GM19463 (cell line): ENCODE measurements around the gene DCTD.

Experiments
- ATAC-seq: cut with Tn5 transposase; IDR thresholded peaks from one replicate; pipeline ENCODE4 v1.9.1; 2021; ENCODE audit warnings: mild to moderate bottlenecking, moderate library complexity; ENCODE audit not compliant: unreplicated experiment

DCTD gene

DNA sequence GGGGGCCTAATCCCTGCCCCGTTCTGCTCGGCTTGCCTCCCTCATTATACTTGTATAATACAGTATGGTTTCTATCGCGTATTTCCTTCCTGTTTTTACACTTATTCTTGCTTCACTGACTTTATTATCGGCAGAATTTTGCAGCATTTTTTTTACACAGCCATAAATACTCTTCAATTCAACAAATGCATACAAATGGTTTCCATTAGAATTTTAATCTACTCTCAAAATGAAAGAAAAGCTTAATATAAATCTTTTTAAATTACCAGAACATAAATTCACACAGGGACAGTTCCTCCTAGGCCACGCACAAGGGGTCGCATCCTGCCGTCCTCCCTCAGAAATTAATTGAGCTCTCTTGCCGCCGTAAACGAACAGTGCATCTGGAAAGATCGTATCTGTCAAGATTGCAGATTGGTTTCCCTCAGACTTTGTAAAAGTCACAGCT, 42.9 kb downstream of the DCTD start:
- no peak for ATAC-seq

DNA sequence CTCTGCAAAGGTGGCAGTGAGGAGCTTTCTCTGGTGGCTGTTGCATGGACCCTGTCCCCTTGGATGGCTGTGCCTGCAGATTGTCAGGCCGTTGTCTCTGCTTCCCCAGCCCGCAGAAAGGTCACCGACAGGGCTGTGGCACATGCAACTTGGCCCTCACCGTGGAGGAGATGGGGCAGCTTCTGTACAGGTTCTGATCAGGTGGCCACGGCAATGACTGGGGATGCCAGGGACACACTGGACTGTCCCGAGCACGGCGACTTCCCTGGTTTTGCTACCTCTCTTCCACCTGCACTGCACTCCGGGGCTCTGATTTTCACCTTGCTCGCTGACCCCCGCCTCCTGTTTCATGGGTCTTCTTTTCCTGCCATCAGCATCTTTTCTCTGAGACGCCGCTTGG, 43.5 kb downstream of the DCTD start:
- no peak for ATAC-seq

DNA sequence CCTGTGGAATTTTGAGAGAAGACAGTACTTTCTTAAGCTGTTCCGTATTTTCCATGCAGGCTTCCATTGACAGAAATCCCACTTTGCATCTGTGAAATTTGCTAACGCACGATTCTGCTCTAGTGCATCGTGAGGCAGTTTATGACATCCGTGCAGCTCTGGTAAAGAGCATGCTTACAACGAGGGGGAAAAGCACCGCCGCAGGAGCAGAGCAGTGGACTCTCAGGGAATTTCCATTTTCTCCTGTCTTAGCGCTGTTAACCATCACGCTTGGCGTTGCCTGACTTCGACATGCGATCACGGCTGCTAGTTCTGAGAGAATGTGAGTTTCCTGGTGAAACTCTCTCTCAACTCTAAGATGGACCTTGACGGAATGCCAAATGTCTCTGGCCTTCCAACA, 43.9 kb downstream of the DCTD start:
- ATAC-seq, result no peak

DNA sequence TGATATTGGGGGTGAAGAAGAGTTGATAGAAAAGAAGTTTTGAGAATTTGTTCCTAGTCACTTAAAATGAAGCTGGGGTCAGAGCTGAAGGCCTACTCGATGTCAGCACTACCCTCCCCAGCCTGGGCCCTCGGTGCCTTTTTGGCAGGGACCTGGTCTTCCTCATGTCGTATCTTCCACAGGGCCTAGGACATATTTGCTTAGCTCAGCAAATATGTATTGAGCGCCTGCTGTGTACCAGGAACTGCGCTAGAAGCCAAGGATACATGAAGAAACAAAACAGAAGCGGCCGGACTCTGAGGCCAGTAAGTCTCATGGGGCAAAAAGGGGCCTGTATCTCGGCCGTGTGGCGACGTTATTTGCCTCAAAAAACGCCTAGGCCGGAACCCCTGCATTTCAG, 44.3 kb downstream of the DCTD start:
- no peak for ATAC-seq

DNA sequence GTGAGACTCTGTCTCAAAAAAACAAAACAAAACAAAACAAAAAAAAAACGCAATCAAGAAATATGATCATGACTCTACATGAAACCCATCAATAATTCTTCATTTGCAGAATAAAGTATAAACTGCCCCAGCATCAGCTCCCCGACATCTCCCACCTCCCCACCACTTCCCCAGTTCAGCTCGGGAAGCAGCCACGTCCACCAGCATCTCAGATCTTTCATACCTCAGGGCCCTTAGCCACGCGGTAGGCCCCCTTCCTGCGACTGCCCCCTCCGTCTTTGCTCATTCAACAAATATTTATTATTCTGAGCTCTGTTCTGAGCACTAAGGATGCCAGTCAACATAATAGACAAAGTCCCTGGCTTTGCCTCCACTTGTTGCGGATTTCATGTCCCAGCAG, 45.6 kb downstream of the DCTD start:
- no peak for ATAC-seq

DNA sequence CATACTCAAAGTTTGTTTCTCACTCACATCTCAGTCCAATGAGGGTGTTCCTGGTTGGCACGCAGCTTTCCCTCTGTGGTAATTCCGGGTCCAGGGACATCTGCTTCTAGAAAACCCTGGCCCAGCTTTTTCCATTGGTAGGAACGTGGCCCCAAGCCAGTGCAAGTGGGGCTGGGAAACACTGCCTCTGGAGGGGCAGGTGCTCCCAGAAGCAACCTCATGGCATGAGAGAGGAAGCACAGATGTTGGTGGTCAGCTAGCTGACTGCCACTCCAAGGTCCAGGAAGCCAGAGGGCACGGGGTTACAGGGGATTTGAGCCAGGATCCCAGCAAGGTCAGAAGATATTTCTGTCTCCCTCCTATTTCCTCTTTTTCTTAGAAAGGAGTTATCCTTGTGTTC, 47.5 kb downstream of the DCTD start:
- no peak for ATAC-seq

DNA sequence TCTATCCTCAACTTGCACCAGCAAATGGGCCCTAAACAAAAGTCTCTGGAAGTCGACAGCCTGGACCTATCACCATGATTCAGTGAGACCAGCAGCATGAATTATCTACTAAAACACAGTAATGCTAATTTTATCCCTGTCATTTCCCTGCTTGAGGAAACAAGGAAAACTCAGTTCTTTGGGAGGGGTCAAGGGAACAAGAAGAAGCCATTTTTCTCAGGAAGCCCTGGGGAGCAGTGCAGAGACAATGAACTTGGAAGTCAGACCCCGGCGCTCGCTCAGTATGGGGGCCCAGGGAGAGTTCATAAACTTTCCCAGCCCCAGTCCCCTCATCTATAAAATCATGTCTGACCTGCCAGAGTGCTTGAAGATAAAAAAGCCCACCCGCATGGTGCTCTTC, 50.4 kb downstream of the DCTD start:
- no peak for ATAC-seq

DNA sequence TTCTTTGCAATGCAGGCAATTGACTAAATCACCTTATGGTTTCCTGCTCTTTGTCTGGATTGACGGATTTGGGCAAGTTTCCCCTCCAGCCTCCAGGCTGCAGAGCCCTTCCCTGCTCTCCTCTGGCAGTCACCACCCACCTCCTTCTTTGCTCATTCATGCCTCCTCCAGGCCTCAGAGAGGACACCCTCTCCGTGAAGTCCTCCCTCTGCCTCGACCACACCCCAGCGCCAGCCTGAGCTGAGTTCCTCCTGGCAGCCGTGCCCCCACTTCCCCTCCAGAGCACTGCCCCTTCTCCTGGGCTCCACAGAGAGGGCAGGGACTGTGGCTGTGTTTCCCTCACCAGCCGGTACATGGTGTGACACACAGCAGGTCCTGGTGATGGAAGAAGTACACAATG, 53.7 kb downstream of the DCTD start:
- no peak for ATAC-seq

DNA sequence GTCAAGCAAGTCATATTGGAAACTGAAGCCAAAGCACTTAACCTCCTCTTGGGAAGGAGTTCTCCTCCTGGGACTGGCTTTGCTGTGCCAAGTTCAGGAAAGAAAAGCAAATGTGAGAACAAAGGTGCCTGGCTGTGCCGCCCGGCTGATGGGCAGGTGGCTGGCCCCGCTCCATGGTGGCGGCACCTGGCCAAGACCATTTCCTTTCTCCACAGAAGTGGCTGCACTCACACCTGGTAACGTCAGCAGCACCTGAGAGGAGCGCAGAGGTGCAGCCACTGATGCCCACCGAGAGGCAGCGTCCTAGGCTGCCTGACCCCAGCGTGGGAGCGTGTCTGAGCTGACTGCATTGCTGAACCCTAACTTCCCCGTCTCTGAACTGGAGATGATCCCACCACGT, 54.3 kb downstream of the DCTD start:
- no peak for ATAC-seq

DNA sequence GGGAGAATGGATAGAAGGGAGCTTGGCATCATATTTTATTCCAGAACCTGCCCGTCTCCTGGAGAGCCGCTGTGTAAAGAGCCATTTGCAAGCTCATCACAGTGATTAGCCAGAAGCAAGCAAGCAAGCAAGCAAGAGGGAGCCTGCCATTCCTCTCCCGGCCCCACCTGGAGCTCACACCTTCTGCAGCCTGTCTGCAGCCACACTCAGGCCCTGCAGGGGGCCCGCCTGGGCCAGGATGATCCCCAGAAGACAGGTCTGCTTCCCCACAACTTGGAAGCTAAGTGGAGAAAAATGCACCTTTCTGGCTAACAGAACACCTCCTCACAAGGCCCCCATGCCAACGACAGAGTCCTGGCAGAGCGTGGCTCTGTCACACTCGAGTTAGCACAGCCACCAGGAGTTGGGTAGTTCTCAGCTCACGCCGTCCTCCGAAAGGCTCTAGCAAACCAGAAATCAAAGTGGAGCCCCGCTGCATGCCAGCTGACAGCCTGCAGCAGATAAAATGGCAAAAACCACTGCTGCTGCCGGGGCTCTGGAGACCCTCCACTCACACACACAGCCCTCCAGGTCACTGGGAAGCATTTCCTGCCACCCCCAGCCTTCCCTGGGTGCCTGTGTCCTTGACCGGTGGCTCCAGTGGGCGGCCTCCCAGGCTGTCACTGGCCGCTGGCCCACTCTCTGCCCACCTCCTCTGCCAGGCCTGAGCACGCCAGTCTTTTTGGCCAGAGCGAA, 54.9 kb downstream of the DCTD start:
- ATAC-seq, result no peak

DNA sequence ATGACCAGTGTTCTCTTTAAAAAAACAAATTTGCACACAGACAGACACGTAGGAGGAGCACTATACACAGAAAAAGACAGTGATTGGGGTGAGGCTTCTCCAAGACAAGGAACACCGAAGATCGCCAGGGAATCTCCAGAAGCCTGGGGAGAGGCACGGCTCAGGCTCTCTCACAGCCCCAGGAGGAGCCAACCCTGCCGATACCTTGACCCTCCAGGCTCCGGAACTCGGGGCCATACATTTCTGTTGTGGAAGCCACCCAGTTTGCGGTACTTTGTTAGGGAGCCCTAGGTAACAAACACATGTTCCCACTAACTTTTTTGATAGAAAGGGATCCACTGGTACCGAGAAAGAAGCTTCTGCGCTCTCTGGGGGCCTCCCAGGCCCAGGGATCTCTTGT, 55.8 kb downstream of the DCTD start:
- no peak for ATAC-seq

DNA sequence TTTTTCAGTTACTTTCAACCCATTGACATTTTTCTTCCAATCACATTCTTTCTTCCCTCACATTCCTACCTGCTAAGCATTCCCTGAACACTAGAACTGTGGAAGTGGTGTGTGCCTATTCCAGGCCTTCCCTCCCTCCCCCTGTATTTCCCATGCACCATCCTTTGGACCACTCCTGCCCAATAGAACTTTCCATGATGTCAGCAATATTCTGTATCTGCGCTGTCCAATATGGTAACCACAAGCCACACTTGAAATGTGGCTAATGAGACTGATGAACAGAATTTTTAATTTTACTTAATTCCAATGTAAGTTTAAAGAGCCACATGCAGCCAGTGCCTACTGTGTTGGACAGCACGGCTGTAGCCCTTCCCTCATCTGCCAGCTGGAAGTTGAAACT, 57.5 kb downstream of the DCTD start:
- no peak for ATAC-seq

DNA sequence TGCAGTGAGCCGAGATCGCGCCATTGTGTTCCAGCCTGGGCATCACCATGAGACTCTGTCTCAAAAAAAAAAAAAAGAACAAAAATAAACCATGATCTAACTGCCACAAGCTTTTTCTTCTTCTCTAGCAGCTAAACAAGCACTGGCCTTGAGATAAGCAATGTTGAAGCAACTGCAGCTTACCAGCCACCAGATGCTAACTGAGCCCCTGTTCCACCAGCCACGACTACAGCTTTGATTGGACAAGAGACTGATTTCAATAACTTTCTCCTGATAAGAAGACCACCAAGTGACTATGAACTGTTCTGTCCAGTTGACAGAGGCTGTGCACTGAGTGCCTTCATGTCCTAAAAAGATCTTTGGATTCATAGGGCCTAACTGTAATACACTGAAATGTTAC, 58.5 kb downstream of the DCTD start:
- no peak for ATAC-seq

DNA sequence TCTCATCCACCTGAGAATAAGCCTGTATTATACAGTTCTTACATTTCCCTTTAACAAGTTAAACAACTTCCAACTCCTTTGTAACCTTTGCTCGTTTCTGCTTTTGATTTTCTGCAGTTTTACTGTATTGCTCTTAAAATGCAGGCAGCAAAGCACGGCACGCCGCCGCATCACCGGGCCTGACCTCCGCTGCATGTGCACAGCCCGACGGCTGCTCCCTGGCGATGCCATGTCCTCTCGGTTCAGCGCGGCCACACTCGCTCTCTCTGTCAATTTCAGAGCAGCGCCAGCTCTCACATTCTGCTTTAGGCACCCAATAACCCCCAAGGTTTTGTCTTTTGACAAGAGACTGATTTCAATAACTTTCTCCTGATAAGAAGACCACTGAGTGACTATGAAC, 60.3 kb downstream of the DCTD start:
- ATAC-seq, result no peak

DNA sequence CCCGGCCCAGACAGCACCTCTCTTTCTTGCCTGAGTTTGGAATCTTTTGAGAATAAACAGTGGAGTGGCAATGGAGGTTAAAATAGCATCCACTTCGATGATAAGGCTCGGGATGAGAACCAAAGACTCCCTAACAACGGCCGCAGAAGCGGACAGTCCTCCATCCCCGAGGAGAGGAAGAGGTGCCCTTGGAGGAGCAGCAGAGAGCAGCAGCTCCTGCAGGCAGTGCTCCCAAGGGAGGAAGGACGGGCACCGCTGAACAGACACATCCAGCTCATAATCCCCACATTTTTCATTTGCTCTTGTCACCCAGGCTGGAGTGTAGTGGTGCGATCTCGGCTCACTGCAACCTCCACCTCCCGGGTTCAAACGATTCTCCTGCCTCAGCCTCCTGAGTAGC, 61.3 kb downstream of the DCTD start:
- ATAC-seq, result no peak

DNA sequence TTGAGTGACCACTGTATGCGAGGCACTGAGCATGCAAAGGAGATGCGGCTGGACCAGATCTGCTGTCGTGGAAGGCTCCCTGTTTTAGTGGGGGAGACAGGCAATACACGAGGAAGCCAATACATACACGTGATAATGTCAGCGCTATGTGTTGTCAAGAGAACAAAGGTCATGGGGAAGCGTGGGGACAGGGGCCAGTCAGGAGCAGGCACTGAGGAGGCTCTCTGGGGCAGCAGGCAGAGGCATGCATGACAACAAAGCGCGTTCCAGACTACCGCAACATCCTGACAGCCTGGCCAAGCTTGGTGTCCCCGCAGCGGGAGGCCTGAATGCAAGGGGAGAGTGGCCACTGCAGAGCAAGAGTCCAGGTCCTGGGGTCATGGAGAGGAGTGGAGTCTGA, 61.9 kb downstream of the DCTD start:
- no peak for ATAC-seq

DNA sequence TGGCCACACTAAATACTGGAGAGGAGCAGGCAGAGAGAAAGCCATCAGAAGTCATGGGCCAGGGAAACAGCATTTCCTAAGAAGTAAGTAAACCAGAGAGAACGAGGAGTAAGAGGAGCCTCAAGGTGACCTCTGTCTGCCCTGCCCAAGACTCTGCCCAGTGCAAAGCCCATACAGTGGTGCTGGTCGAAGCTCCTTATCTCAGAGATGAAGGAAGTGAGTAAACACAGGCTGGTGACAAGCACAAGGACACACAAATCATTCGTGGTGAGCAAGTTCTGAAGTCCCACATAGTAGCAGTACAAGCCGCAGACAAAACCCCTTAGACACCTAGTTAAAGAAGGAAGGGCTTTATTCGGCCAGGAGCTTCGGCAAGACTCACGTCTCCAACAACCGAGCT, 62.7 kb downstream of the DCTD start:
- no peak for ATAC-seq

DNA sequence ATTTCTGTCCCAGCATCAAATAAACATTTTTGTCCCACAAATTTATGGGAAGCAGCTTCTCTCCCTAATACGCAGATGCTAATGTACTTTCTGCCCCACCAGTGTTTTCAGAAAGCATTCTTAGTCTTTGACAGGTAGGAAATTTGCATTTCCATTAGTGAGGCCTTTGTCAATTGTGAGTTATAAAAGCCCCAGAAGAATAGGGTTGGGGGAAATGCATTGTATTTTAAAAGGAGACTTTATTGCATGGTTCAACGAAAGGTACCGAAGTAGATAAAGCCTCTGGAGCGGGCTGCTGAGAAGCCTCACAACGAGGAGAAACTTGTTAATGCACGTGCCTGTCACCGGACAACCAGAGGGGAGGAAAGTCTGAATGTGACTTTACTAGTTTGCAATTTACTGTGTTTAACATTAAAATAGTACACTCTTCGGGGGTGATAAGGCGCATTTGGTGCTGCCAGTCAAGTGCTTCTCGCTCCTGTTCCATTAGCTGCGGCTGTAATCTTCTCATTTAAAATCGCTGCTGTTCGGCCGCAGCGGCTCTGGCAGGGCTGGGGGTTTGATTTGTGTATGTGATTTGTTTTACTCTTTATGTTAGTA, 63.4 kb downstream of the DCTD start:
- ATAC-seq, result no peak

DNA sequence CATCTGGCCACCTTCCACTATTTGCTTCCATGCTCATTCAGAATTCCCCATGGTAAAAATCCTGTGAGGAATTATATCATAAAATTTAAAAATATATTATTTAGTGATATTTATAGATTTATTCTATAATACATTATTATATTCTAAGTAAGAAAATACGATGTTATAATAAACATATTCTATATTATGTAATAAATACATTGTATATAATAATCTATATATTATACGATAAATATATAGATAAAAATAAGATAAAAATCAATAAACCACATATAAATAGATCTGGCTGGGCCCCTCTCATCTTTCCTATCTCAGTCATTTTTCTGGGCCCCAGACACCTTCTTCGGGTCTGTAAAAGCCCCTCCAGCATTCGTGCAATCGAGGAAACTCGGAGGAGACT, 68.5 kb downstream of the DCTD start:
- ATAC-seq, result no peak

DNA sequence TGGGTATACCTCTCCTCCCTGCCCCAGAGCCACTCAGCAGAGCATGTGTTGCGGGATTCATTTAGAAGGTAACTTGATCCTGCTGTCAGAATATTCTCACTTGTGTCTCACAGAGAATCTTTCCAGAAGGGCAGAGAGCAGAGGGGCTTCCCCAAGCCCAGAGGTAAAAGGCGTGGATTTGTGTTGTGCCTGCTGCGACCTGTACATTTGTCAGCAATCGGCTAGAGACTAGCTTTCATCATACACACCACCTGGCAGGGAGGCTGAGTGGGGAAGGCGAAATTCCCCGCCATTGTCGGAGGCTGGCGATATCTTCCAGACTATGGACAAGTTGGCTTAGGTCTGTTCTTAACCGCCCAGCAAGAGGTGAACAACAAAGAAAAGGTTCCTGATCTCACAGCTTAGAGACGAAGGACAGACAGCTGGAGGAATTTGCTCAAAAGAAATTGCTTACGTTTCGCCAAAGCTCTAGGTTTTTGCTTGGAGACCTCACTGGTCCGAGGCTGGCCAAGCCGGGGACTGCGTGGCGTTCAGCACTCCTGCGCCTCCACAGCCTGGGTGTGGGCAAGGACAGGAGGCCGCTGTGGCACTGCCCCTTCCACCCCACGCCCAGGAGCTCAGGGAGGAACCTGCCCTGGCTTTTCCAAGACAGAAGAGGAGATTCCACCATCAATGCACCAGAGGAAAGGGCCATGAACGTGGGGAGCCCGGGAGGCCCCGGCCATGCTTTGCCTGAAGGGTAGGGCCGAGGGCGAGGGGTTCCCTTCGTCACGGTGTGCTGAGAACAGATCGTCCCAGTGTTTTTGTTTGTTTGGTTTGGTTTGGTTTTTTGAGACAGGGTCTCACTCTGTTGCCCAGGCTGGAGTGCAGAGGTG, 69.4 kb downstream of the DCTD start:
- no peak for ATAC-seq

DNA sequence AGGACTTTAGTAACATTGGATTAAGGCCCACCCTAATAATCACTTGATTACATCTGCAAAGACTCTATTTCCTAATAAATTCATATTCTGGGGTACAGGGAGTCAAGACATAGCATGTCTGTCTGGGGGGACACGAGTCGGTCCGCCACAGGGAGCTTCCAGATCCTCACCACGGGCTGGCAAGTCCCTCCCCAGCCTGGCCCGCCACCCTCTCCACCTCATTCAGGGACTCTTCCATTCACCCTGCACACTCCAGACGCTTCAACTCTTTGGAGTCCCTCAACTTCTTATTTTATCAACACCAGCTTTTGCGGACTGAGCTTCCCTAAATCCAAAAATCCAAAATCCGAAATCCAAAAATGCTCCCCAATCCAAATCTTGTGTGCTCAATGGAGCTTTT, 71.2 kb downstream of the DCTD start:
- no peak for ATAC-seq

DNA sequence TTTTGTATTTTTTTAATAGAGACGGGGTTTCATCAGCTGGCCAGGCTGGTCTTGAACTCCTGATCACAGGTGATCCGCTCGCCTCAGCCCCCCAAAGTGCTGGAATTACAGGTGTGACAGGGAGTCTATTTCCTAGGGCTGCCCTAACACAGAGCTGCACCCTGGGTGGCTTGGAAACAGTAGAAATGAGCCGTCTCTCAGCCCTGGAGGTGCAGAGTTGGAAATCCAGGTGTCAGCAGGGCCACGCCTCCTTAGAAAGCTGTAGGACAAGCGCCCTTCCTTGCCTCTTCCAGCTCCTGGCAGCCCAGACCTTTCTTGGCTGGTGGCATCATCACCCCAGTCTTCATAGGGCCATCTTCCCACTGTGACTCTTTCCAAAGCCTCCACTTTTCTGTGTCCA, 71.6 kb downstream of the DCTD start:
- no peak for ATAC-seq
